ENCODE measurements around the gene TSC2. TPM values are rescaled to one million over a fixed set of nuclear protein-coding genes. Genes with fewer than 3 reads are reported as not detected.

The TSC2 gene
- total and polyA plus RNA-seq, 4 donors, result 23.3 to 51.2 (median 28.7) TPM

DNA sequence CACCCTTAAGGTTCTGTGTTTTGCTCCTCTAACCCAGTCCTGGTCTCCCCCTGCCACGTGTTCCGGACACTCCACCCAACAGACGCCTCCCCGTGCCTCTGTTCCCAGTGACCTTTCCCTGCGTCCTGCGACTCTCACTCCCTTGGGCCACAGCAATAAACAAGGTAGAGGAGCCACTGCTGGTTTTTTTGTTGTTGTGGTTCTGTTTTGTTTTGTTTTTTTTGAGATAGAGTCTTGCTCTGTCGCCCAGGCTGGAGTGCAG lies 31.9 kb upstream of the TSC2 start:
- Histone ChIP-seq H3K36me3 (ENCODE audit: control insufficient read depth in 4 of 4, insufficient read depth in 3 of 4, low read depth in 1 of 4, low read length in 3 of 4) (no peaks in the 10 kb centered on the region), H3K9me3 (ENCODE audit: control insufficient read depth in 4 of 4, low read length in 3 of 4) (no peaks in the 10 kb centered on the region), H3K27me3 (ENCODE audit: control insufficient read depth in 4 of 4, insufficient read depth in 4 of 4, low read length in 3 of 4) (no peaks in the 10 kb centered on the region), H3K27ac (ENCODE audit: low read depth in 1 of 2, low read length in 2 of 2) (no peak overlapping the region), H3K9ac (ENCODE audit: low read depth in 1 of 2, low read length in 2 of 2) (no peak overlapping the region), H3K4me1 (ENCODE audit: control insufficient read depth in 4 of 4, insufficient read depth in 4 of 4, low read length in 3 of 4) (peaks cover 8 to 16% (median 12%) of the 10 kb centered on the region in 4 donors), H3K4me3 (ENCODE audit: low read depth in 1 of 3, low read length in 3 of 3) (no peak overlapping the region)
- TF ChIP-seq RAD21 (IDR thresholded peaks at IDR 0.05) (no peak), JUND (IDR thresholded peaks at IDR 0.05) (no peak), SP1 (IDR thresholded peaks at IDR 0.05) (no peak), GABPA (IDR thresholded peaks at IDR 0.05 in 1 of 2, conservative IDR thresholded peaks at IDR 0.05 in 1 of 2) (no peak), NR2F2 (IDR thresholded peaks at IDR 0.05) (no peak), EGR1 (IDR thresholded peaks at IDR 0.05; ENCODE audit: low read depth in 2 of 2) (no peak), FOXA1 (IDR thresholded peaks at IDR 0.05) (no peak)
- TF ChIP-seq, protein P1, sequence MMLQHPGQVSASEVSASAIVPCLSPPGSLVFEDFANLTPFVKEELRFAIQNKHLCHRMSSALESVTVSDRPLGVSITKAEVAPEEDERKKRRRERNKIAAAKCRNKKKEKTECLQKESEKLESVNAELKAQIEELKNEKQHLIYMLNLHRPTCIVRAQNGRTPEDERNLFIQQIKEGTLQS (IDR thresholded peaks at IDR 0.05), result no peak
- TF ChIP-seq, protein P2, sequence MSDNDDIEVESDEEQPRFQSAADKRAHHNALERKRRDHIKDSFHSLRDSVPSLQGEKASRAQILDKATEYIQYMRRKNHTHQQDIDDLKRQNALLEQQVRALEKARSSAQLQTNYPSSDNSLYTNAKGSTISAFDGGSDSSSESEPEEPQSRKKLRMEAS (IDR thresholded peaks at IDR 0.05), result no peak
- TF ChIP-seq, protein P3, sequence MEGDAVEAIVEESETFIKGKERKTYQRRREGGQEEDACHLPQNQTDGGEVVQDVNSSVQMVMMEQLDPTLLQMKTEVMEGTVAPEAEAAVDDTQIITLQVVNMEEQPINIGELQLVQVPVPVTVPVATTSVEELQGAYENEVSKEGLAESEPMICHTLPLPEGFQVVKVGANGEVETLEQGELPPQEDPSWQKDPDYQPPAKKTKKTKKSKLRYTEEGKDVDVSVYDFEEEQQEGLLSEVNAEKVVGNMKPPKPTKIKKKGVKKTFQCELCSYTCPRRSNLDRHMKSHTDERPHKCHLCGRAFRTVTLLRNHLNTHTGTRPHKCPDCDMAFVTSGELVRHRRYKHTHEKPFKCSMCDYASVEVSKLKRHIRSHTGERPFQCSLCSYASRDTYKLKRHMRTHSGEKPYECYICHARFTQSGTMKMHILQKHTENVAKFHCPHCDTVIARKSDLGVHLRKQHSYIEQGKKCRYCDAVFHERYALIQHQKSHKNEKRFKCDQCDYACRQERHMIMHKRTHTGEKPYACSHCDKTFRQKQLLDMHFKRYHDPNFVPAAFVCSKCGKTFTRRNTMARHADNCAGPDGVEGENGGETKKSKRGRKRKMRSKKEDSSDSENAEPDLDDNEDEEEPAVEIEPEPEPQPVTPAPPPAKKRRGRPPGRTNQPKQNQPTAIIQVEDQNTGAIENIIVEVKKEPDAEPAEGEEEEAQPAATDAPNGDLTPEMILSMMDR (IDR thresholded peaks at IDR 0.05; ENCODE audit: low read depth, low read length, missing input control), result no peak
- TF ChIP-seq, protein P4, sequence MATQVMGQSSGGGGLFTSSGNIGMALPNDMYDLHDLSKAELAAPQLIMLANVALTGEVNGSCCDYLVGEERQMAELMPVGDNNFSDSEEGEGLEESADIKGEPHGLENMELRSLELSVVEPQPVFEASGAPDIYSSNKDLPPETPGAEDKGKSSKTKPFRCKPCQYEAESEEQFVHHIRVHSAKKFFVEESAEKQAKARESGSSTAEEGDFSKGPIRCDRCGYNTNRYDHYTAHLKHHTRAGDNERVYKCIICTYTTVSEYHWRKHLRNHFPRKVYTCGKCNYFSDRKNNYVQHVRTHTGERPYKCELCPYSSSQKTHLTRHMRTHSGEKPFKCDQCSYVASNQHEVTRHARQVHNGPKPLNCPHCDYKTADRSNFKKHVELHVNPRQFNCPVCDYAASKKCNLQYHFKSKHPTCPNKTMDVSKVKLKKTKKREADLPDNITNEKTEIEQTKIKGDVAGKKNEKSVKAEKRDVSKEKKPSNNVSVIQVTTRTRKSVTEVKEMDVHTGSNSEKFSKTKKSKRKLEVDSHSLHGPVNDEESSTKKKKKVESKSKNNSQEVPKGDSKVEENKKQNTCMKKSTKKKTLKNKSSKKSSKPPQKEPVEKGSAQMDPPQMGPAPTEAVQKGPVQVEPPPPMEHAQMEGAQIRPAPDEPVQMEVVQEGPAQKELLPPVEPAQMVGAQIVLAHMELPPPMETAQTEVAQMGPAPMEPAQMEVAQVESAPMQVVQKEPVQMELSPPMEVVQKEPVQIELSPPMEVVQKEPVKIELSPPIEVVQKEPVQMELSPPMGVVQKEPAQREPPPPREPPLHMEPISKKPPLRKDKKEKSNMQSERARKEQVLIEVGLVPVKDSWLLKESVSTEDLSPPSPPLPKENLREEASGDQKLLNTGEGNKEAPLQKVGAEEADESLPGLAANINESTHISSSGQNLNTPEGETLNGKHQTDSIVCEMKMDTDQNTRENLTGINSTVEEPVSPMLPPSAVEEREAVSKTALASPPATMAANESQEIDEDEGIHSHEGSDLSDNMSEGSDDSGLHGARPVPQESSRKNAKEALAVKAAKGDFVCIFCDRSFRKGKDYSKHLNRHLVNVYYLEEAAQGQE (IDR thresholded peaks at IDR 0.05), result no peak
- 86% methylated on average over 7 of the region's 7 CpGs for WGBS
- DNase-seq (ENCODE audit: low spot score), result no peak

DNA sequence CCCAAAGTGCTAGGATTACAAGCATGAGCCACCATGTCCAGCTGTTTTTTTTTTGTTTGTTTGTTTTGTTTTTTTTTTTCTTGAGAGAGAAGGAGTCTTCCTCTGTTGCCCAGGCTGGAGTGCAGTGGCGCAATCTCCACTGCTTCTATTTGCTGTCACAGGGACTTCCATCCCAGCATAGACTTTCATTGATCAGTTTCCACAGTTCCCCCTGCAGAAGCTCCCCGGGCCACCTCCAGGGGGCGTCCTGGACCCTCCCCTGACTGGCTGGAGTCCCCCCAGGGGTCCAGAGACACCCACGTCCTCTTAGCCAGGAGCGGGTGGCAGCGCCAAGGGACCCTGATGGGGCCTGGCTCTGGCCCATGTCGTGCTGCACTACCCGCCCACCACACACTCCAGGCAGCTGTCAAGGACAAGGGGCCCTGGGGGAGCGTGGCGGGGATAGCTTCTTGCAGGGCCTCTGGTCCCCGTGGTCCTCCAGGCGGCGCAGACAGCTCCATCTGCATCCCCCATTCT lies 31.3 kb upstream of the TSC2 start:
- no peak for DNase-seq (ENCODE audit: low spot score)
- H3K27ac ChIP-seq (ENCODE audit: low read depth in 1 of 2, low read length in 2 of 2), result no peak overlapping the region
- WGBS, result 58% methylated on average over 13 of the region's 13 CpGs

More for the DNA sequence above, 31.3 kb upstream of the TSC2 start:
- no peaks in the 10 kb centered on the region for H3K27me3 ChIP-seq (ENCODE audit: control insufficient read depth in 4 of 4, insufficient read depth in 4 of 4, low read length in 3 of 4)
- H3K36me3 ChIP-seq (ENCODE audit: control insufficient read depth in 4 of 4, insufficient read depth in 3 of 4, low read depth in 1 of 4, low read length in 3 of 4), result no peaks in the 10 kb centered on the region
- no peaks in the 10 kb centered on the region for H3K9me3 ChIP-seq (ENCODE audit: control insufficient read depth in 4 of 4, low read length in 3 of 4)
- H3K9ac ChIP-seq (ENCODE audit: low read depth in 1 of 2, low read length in 2 of 2), result no peak overlapping the region
- TF ChIP-seq SP1 (IDR thresholded peaks at IDR 0.05) (no peak), RAD21 (IDR thresholded peaks at IDR 0.05) (peak in 1 of 2 donors; percentile 4)
- TF ChIP-seq, protein P1 (IDR thresholded peaks at IDR 0.05), result no peak
- TF ChIP-seq, protein P3 (IDR thresholded peaks at IDR 0.05; ENCODE audit: low read depth, low read length, missing input control), result peak; percentile 13
- H3K4me3 ChIP-seq (ENCODE audit: low read depth in 1 of 3, low read length in 3 of 3), result no peak overlapping the region
- peaks cover 8 to 16% (median 12%) of the 10 kb centered on the region in 4 donors for H3K4me1 ChIP-seq (ENCODE audit: control insufficient read depth in 4 of 4, insufficient read depth in 4 of 4, low read length in 3 of 4)

Measured in liver (tissue), 9 donors.